Natural killer cell (primary cell): ENCODE measurements around the gene POC1B. TPM values are rescaled to one million over a fixed set of nuclear protein-coding genes. Genes with fewer than 3 reads are reported as not detected.

Experiments
- ATAC-seq, 3 donors: fragments of 150-1000 bp in 2 of 3; fragments of 200-7000 bp in 1 of 3; cut with Tn5 transposase; 1 replicate in 1 of 3; 2 replicates in 2 of 3; pipeline ENCODE4 v1.10.0; 2021; ENCODE audit warnings: mild to moderate bottlenecking in 2 of 3, moderate library complexity in 2 of 3
- DNase-seq, 2 donors: peaks; one replicate each; pipeline versions ENCODE4 v3.0.0 to v3.0.0-alpha.2; 2013 to 2021; ENCODE audit warnings: mixed read lengths in 1 of 2
- H3K27ac ChIP-seq: one replicate; pipeline ENCODE4 v1.5.1; 2013; ENCODE audit warnings: mild to moderate bottlenecking, low read length
- H3K27me3 ChIP-seq: one replicate; pipeline ENCODE4 v1.6.1; 2013; ENCODE audit warnings: low read length; ENCODE audit not compliant: control insufficient read depth, insufficient read depth
- H3K36me3 ChIP-seq: one replicate; pipeline ENCODE4 v1.6.1; 2013; ENCODE audit warnings: low read length; ENCODE audit not compliant: control insufficient read depth, insufficient read depth
- H3K4me1 ChIP-seq: one replicate; pipeline ENCODE4 v1.6.1; 2013; ENCODE audit warnings: low read length; ENCODE audit not compliant: control insufficient read depth, insufficient read depth
- H3K4me3 ChIP-seq: one replicate; pipeline ENCODE4 v1.5.1; 2013; ENCODE audit warnings: low read length
- H3K9me3 ChIP-seq: one replicate; pipeline ENCODE4 v1.6.1; 2013; ENCODE audit warnings: low read length; ENCODE audit not compliant: control insufficient read depth, insufficient read depth
- H3K27ac Mint-ChIP-seq, 2 donors: one replicate each; pipeline ENCODE4 v1.8.0; 2022; ENCODE audit warnings: mild to moderate bottlenecking in 2 of 2, mixed read lengths in 2 of 2, moderate library complexity in 1 of 2
- H3K27me3 Mint-ChIP-seq, 2 donors: one replicate each; pipeline ENCODE4 v1.8.0; 2022; ENCODE audit warnings: low read depth in 2 of 2, mixed read lengths in 2 of 2
- H3K36me3 Mint-ChIP-seq: one replicate; pipeline ENCODE4 v1.8.0; 2022; ENCODE audit warnings: mixed read lengths
- H3K4me1 Mint-ChIP-seq, 2 donors: one replicate each; pipeline ENCODE4 v1.8.0; 2022; ENCODE audit warnings: mixed read lengths in 2 of 2
- H3K4me3 Mint-ChIP-seq: one replicate; pipeline ENCODE4 v1.8.0; 2022; ENCODE audit warnings: mild to moderate bottlenecking, moderate library complexity, mixed read lengths
- H3K9me3 Mint-ChIP-seq, 2 donors: one replicate each; pipeline ENCODE4 v1.8.0; 2022; ENCODE audit warnings: mixed read lengths in 2 of 2
- WGBS: methylation state at CpG from one replicate; pipeline ENCODE4 v1.1.7; 2013; ENCODE audit warnings: missing lambda C conversion rate; ENCODE audit not compliant: insufficient coverage; 5-methylcytosine and 5-hydroxymethylcytosine counted together
- intact Hi-C: fragments of 100-400 bp; cut with micrococcal nuclease; formaldehyde crosslinking; loops from one replicate; pipeline ENCODE4 v1.14.2; 2022
- total RNA-seq, 4 donors: library from RNA; stranded (reverse); fragments of 120-200 nt in 1 of 4; gene quantifications; one replicate each; pipeline versions ENCODE4 v1.2.3 to v1.2.4, GENCODE V29; 2013 to 2022
- TF ChIP-seq, protein P1 (sequence below): fragments of 200-600 bp; IDR thresholded peaks from one replicate; pipeline ENCODE4 v1.8.0; 2022; ENCODE audit warnings: antibody characterized with exemption

Gene POC1B
- total RNA-seq, 3 donors from 2014 or later (not counting 1 experiment from before 2014, with no cell fraction given) = 29.8 to 40.9 (median 38.0) TPM

DNA sequence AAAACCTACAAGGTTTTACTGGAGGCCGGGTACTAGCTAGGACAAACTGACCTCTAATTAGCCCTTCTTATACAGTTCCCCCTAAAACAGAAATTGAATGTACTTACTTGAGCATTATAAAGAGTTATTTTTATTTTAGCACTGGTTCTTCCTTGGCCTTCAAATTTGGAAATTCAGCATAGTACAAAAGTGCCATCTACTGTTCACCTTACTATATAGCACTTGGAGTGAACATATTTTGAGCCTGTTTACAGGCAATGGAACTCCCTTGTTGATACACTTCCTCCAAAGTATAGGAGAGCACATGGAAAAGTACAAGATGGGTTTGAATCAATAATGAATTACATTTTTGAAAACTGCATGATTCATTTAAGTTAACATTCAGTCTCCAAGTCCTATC is 3.9 kb upstream of the POC1B start:
- no peaks in the 10 kb centered on the region for H3K9me3 ChIP-seq
- intact Hi-C loops = loop anchor here (1.0 to 5.0 kb wide), 5 partner anchors 59 to 1387 kb away; partner anchors contain the start of genes CEP290 and TMTC3
- Mint-ChIP-seq H3K36me3 (no peaks in the 10 kb centered on the region), H3K4me1 (peaks cover 12 to 14% of the 10 kb centered on the region in 2 donors), H3K27ac (peak overlapping the region in 1 of 2 donors; percentile 79), H3K4me3 (peak overlapping the region; percentile 35), H3K27me3 (no peaks in the 10 kb centered on the region), H3K9me3 (no peaks in the 10 kb centered on the region)
- ATAC-seq (peak; percentile 39 to 53 (median 45)), DNase-seq (peak in 1 of 2 donors; percentile 73)
- TF ChIP-seq, protein P1, sequence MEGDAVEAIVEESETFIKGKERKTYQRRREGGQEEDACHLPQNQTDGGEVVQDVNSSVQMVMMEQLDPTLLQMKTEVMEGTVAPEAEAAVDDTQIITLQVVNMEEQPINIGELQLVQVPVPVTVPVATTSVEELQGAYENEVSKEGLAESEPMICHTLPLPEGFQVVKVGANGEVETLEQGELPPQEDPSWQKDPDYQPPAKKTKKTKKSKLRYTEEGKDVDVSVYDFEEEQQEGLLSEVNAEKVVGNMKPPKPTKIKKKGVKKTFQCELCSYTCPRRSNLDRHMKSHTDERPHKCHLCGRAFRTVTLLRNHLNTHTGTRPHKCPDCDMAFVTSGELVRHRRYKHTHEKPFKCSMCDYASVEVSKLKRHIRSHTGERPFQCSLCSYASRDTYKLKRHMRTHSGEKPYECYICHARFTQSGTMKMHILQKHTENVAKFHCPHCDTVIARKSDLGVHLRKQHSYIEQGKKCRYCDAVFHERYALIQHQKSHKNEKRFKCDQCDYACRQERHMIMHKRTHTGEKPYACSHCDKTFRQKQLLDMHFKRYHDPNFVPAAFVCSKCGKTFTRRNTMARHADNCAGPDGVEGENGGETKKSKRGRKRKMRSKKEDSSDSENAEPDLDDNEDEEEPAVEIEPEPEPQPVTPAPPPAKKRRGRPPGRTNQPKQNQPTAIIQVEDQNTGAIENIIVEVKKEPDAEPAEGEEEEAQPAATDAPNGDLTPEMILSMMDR = peak; percentile 84
- no peaks in the 10 kb centered on the region for H3K4me1 ChIP-seq
- no peaks in the 10 kb centered on the region for H3K36me3 ChIP-seq
- WGBS = no CpG with 5 or more reads among the region's 1 CpG
- H3K27me3 ChIP-seq = no peaks in the 10 kb centered on the region
- H3K27ac ChIP-seq = no peak overlapping the region
- H3K4me3 ChIP-seq = no peak overlapping the region

DNA sequence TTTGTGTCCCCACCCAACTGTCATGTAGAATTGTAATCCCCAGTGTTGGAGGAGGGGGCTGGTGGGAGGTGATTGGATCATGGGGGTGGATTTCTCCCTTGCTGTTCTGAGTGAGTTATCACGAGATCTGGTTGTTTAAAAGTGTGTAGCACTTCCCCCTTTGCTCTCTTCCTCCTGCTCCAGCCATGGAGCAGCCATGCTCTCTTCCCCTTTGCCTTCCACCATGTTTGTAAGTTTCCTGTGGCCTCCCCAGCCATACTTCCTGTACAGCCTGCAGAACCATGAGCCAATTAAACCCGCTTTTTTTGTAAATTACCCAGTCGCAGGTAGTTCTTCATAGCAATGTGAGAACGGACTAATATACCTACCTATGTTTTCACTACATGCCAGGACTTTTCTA is 2.6 kb upstream of the POC1B start:
- DNase-seq = no peak
- Mint-ChIP-seq H3K27me3 (no peaks in the 10 kb centered on the region), H3K4me1 (peaks cover 24 to 25% of the 10 kb centered on the region in 2 donors), H3K36me3 (no peaks in the 10 kb centered on the region), H3K27ac (peak overlapping the region in 1 of 2 donors; percentile 79), H3K4me3 (no peak overlapping the region), H3K9me3 (no peaks in the 10 kb centered on the region)
- Histone ChIP-seq H3K27ac (no peak overlapping the region), H3K9me3 (no peaks in the 10 kb centered on the region), H3K4me1 (peaks cover 11% of the 10 kb centered on the region), H3K4me3 (no peak overlapping the region), H3K36me3 (no peaks in the 10 kb centered on the region), H3K27me3 (no peaks in the 10 kb centered on the region)
- WGBS = 78% methylated on average over 3 of the region's 4 CpGs
- no peak for ATAC-seq
- TF ChIP-seq, protein P1 = no peak
- intact Hi-C loops = loop anchor here (2.0 to 5.0 kb wide), 2 partner anchors 68 to 1386 kb away; partner anchors contain the start of genes CEP290 and TMTC3

DNA sequence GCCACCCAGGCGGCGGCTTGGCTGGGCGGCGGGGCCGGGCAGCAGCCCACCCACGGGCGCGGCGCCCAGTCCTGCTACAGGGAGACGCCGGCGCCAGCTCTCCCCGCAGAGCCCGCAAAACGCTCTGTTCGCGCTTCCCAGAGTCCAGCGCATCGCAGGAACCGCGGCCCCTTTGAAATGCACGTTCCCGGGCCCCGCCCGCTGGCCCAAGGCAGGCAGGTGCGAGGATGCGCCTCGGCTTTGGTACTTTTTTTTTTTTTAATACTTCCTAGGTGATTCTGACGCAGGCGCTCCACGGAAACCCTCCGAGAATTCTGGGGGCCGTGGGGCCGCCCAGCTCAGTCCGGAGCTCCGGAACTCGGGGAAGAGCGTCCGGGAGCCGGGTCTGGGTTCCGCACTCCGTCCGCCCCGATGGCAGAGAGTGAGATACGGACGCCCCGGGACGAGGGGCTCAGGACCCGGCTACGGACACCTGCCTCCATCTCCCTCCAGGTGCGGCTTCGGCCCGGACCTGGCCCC is 483 bp downstream of the POC1B start:
- Histone ChIP-seq H3K9me3 (no peaks in the 10 kb centered on the region), H3K4me1 (peaks cover 25% of the 10 kb centered on the region), H3K4me3 (peak overlapping the region; percentile 100), H3K27ac (peak overlapping the region; percentile 96), H3K27me3 (no peaks in the 10 kb centered on the region), H3K36me3 (peaks cover 5% of the 10 kb centered on the region)
- Mint-ChIP-seq H3K36me3 (no peaks in the 10 kb centered on the region), H3K27me3 (no peaks in the 10 kb centered on the region), H3K4me1 (peaks cover 46% of the 10 kb centered on the region in 2 donors), H3K4me3 (peak overlapping the region; percentile 96), H3K27ac (peak overlapping the region; percentile 86 to 93), H3K9me3 (no peaks in the 10 kb centered on the region)
- ATAC-seq (peak; percentile 9 to 29 (median 10)), DNase-seq (peak; percentile 47 to 71)
- TF ChIP-seq, protein P1 = no peak
- WGBS = 0% methylated on average over 48 of the region's 53 CpGs
- intact Hi-C loops = loop anchor here (2.0 to 5.0 kb wide), 2 partner anchors 173 to 1383 kb away; partner anchors contain the start of genes CEP290, DUSP6 and TMTC3
